Inferior parietal cortex (tissue), 1 donor: ENCODE results near the gene PSTK.

Experiments used
- DNase-seq: peaks from one replicate; pipeline ENCODE4 v3.0.0-alpha.2; 2016; ENCODE audit errors: extremely low spot score

Gene PSTK, protein sequence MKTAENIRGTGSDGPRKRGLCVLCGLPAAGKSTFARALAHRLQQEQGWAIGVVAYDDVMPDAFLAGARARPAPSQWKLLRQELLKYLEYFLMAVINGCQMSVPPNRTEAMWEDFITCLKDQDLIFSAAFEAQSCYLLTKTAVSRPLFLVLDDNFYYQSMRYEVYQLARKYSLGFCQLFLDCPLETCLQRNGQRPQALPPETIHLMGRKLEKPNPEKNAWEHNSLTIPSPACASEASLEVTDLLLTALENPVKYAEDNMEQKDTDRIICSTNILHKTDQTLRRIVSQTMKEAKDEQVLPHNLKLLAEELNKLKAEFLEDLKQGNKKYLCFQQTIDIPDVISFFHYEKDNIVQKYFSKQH

DNA sequence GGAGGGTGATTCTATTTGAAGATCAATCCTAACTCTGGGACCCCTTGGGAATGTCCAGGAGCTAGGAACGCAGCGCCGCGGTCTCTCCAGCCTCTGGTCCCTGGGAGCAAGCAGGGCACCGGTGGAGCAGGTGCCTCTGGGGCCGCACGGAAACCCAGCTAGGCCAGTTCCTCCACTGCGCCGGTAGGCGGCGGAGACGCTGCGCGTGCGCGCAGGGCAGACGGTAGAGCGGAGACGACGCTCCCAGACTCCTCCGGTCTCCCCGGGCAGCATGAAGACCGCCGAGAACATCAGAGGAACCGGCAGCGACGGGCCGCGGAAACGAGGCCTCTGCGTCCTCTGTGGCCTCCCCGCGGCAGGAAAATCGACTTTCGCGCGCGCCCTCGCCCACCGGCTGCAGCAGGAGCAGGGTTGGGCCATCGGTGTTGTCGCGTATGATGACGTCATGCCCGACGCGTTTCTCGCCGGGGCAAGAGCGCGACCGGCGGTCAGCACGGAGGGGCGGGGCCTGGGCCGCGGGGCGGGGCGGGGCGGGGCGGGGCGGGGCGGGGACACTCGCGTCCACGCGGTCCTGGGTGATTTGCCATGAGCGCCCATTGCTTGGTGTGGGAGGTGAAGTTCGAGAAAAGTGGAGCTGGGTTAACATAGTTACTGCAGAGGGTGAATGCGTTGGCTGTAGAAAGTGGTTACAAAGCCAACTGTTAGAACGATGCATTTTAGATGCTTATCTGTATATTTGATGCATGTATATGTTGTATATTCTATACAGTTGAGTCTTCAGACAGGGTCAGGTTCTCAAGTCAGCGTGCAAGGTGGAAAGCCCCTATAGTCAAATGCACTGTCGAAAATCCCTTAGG, at the start of gene PSTK:
PSTK (plus strand) TSS at position 193 of the 857 bp plus-strand sequence; CDS start at position 272, 79 bp downstream.
- peak; percentile 90 for DNase-seq

DNA sequence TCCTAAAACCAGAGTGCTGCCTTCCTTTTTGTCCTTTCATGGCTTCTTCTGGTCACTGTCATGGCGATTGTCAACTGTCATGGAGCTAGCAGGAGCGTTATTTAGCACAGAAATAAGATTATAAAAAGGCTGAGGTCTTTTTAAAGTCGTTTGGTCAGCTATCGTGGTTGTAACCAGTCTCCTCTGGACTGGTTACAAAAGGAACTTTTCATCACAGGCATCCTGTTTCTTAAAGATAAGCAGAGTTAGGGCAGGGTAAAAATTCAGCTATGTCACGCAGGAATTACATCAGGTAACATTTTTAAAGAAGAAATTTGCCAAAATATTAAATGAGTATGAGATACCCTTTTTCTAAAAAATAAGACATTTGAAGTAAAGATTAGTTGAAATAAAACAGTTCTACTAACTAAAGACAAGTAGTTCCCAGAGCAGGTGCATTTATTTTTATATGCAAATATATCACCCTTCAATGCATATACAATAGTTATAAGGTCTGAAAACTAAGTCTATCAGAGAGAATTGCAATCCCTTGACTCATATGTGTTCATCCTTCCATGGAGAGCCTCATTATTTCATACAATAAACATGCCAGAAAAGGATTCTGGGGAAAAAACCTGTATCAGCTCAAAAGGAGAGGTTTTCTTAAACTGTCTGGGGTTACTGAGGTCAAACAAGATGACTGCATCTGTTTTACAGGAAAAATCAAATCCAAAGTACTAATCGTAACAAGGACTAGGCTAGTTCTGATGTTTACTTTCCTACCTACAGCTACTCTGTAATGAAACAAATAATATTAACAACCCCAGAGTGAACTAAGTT, 48.9 kb upstream of the PSTK start:
- no peak for DNase-seq

DNA sequence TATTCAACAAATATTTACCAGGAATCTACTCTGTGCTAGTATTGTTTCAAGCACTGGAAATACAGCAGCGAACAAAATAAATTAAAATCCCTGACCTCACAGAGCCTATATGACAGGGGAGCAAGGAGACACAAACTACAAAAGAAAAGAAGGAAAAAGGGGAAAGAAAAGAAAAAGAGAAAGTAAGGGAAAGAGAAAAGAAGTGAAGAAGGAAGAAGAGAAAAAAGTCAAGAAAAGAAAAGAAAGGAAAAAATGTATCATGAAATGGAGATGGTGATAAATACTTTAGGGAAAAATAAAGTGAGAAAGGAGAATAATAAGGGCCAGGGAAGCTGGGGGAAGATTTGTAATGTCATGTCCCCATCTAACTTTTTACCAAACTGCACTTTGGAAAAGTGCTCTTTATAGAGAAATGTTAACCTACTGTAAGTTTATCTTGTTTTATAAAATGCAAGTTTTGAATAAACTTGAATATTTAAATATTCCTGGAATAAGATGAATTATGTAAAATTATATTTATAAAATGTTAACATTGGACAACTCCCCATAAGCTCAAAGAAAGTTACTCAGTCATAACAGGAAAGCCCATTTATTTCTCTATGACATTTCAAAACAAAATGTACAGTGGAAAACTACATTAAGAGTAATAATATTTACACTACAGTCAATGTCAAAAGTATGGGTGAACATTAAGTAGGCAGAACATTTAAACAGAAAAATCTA, 40.9 kb upstream of the PSTK start:
- DNase-seq: no peak

DNA sequence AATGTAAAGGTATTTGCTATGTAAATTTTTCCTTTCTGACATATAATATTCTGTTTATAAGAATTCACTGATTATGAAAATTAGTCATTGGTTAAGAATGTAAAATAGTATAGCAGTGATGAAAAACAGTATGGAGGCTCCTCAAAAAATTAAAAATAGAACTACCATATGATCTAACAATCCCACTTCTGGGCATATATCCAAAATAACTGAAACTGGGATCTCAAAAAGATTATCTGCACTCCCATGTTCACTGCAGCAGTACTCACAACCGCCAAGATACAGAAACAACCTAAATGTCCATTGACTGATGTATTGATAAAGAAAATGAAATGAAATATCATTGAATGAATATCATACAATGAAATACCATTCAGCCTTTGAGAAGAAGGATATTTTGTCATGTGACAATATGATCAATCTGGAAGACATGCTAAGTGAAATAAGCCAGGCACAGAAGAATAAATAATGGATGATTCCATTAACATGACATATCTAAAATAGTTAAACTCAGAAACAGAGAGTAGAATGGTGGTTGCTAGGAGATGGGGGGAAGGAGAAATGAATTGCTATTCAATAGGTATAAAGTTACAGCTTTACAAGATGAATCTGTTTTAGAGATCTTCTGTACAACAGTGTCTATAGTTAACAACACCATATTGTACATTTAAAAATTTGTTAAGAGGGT, 40.2 kb upstream of the PSTK start:
- DNase-seq: no peak

DNA sequence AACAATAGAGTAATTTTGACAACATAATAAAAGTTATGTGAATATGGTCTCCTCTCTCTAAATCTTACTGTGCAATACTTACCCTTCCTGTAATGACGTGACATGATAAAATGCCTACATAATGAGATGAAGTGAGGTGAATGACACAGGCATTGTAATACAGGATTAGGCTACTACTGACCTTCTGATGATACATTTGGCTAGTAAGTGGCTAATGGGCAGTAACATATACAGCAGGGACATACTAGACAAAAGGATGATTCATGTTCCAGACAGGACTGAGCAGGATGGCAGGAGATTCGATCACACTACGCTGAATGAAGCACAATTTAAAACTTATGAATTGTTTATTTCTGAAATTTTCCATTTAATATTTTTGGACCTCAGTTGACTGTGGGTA, 30.9 kb upstream of the PSTK start:
- no peak for DNase-seq

DNA sequence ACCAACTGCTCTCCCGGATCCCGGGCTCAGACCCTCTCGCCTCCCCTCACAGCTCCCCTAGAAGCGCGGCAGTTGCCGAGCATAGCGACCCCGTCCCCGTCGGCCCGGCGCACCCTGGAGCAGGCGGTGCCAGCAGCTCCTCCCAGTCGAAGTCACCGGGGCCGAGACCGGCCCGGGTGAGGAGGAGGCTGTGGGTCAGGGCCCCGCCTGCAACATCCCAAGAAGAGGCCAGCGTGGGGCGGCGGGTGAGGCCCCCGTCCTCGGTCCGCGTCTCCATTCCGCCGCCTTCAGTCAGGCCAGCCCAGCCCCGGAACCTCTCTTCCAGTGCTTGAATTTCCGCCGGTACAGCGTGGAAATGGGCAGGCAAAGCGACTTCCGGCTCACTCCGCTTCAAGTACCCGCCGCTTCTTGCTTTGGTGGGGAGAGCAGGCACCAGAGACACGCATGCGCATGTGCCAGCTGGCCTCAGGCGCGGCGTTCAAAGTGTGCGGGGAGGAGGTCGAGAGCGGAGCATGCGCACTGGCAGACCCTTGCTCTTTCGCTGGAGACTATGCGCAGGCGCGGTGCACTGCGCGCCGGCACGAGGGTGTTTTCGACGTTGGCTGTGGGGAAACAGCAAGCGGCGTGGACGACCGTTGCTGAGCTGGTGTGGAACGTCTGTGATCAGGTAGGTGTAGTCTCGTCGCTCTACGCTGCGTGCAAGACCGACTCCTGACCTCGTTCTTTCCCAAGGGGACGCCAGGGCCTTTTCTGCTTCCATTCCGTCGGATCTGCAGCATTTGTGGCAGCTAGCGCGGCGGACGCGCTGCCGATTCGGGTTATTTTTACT, 26.1 kb upstream of the PSTK start, which contains the start of gene C10orf88:
C10orf88 (minus strand) TSS at position 326 of the 829 bp plus-strand sequence; CDS start at position 277, 49 bp downstream.
- DNase-seq: peak; percentile 97

DNA sequence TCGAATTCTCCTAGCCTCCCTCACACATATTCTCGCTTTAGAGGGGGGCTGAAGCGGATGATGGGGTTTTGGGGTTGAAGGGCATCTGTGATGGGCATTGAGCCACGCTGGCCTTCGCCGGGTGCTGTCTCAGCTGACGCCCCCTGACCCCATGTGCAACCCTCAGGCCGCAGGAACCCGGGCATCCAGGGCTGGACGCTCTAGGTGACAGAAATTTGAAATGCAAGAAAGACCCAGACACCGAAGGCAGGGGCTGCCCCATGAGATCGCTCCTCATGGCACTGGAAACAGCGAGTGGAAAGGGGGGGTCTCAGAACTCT, 25.5 kb upstream of the PSTK start:
- no peak for DNase-seq

DNA sequence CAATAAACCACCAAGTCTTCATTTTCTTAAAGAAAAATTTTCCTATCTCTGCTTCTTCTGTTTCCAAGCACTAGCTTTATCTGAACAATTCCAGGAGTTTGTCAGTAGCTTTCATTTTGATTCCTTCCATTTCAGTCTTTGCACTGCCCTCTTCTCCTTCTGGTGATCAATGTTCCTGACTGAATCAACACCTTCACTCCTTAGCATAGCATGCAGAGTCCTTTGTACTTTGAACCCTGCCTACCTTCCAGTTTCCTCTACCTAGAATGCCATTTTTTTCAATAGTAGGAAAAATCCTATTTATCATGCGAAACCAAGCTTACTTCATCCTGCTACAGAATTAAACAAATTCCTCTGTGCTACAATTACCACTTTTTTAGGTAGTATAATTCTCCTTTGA, 24.3 kb upstream of the PSTK start:
- no peak for DNase-seq

DNA sequence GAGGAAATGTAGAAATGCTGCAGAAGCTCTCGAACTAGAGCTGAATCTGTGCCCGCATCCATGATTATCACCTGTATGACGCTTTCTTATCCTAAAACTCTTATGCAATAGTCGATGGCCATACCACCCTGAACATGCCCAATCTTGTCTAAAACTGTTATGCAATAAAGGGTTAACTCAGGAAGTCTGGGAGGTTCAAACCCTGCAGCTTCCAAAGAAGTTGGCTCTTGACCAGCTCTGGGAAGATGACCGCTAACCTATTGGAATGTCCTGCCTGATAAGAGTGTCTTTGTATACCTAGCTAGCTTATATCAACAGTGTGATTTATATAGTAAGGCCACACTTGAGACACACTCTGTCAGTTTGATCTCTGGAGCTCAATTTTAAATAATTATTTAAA, 22.7 kb upstream of the PSTK start:
- DNase-seq: no peak

DNA sequence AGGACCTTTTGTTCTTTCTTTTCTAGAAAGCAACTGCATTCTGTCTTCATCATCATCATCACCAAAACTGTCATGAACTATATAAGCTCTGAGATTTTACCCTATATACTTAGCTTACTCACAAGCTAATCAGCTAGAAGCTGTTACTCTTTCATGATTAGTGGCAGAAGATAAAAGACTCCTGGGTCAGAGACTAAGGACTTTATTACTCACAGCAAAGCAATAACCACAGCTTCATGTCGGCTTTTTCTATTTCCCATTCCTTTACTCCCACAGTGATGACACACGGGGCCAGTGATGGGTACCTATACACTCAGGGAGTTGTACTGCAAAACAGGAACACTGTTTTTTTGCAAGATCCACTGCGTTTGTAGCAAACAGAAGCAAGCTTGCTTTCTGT, 17.8 kb upstream of the PSTK start:
- no peak for DNase-seq

DNA sequence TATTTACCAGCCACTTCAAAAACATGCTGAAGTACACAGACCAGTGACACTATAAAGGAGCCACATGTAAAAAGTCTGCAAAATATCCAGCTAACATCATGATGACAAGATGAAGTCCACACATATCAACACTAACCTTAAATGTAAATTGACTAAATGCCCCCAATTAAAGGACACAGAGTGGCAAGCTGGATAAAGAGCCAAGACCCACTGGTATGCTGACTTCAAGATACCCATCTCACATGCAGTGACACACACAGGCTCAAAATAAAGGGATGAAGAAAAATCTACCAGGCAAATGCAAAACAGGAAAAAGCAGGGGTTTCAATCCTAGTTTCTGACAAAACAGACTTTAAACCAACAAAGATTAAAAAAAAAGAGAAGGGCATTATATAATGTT, 13.3 kb upstream of the PSTK start:
- DNase-seq: no peak

DNA sequence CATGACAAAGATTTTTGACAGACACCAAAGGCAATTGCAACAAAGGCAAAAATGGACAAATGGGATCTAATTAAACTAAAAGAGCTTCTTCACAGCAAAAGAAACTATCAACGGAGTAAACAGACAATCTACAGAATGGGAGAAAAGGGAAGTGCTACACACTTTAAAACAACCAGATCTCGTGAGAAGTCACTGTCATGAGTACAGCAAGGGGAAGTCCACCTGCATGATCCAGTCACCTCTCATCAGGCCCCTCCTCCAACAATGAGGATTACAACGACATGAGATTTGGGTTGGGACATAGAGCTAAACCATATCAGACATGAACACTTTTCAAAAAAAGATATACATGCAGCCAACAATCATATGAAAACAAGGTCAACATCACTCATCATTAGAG, 11.5 kb upstream of the PSTK start:
- DNase-seq: no peak

DNA sequence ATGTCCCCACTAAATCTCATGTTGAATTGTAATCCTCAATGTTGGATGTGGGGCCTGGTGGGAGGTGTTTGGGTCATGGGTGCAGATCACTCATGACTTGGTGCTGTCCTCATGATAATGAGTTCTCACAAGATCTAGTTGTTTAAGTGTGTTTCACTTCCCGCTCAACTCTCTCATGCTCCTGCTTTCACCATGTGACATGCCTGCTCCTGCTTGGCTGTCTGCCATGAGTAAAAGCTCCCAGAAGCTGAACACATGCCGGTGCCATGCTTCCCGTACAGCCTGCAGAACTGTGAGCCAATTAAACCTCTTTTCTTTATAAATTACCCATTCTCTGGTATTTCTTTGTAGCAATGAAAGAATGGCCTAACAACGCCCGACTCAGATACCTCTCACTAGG, 6.2 kb upstream of the PSTK start:
- no peak for DNase-seq

DNA sequence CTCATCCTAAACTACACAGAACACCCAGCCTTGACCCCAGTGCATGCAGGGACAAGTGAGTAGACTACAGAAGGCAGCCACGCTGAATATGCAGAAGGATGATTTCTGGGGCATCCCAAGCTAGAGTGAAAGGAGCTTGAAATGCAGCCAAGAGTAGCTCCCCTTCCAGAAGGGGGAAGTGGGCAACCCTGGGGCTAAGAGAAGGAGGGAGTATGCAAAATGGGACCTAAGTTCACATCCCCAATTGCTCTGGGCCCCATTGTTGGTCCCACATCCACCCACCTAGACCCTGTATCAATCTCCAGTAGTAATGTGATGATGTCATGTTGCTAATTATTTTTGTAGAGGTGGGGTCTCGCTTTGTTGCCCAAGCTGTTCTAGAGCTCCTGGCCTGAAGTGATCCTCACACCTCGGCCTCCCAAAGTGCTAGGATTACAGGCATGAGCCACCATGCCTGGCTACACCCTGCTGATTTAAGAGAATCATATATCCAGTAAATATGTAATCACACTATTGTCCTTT, 5.6 kb upstream of the PSTK start:
- no peak for DNase-seq

DNA sequence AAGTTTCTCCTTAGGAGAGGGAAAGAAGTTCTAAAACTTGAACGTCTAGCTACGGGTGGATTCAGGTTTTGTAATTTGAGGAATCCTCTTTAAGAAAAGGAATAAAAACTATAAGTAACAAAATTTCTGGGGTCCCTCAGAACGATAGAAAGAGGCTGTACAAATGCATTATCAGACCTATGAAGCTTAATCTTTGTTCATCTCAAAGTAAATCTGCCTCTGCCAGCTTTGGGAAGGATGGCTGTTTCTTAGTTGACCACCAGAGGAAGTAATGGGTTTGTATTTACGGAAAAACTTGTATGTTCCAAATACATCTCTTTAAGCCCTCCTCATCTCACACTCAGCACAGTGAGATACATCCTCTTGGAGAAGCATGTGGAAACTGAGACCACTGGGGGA, 864 bp downstream of the PSTK start:
- no peak for DNase-seq

DNA sequence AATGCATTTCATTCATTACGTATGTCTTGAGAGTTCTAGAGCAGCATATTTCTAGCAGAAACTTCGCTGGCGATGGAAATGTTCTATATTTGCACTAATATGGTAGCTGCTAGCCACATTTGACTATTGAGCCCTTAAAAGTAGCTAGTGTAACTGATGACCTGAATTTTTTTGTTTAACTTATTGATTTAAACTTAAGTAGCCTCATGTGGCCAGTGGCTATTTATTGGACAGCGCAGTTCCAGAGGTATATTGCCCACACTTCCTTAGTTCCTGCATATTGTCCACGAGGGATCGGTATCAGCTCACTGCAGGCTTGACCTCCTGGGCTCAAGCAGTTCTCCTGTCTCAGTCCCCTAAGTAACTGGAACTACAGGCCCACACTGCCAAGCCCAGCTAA, 3.7 kb downstream of the PSTK start:
- DNase-seq: no peak

DNA sequence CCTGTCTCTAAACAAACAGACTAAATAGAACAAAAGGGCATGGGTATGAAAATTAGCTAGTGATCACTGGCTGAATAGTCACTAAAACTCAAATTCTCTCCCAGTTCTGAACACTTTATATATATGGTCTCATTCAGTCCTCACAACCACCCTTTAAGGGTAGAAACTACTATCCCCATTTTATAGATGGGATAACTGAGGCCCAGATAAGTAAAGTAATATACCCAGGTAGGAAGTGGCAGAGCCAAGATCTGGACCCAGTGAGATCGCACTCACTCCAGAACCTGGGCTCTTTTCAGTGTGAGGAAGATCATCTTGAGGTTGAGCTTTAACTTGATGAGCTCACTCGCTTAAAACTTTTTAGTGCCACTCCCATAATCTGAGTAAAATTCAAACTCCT, 4.5 kb downstream of the PSTK start:
- DNase-seq: no peak

DNA sequence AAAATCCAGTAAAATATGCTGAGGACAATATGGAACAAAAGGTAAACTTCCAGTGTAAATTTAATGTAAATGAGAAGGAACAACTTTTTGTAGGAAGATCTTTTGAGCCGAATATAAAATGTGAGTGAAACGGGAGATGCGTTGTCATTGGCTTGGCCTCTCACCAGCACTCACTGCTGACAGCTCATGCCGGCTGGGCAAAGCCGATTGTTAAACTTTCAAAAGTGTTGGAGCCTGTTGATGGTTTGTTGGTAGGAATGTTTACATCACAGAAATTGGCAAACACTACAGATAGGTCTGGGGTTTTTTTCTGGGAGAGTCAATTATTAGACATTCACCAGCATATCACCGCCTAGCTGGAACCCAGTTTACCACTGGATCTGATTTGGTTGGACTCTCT, 6.1 kb downstream of the PSTK start:
- no peak for DNase-seq

DNA sequence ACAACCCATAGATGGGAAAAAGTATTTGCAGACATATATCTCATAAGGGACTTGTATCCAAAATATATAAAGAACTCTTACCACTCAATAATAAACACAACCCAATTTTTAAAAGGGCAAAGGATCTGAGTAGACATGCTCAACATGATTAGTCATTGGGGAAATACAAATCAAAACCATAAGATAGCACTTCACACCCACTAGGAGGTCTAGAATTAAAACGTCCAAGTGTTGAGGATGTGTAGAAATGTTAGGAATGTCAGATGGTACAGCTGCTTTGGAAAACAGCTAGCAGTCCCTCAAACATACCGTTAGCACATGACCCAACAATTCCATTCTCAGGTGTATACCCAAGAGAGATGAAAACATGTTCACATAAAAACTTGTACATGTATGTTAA, 8.3 kb downstream of the PSTK start:
- DNase-seq: no peak

DNA sequence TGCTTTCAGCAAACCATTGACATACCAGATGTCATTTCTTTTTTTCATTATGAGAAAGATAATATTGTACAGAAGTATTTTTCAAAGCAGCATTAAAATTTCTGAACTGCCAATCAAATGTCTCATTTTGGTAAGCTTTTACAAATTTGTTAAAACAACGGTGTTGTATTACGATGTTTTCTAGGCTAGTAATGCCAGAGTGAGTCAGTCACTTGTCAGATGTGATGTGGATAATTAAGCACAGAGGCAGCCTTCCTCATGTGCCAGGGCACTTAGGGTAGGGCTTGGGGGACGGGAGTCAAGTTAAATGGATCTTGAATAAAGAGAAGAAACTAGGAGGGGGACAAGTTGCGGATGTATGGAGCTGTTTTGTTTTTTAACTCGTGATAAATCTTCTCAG, 10.1 kb downstream of the PSTK start:
- DNase-seq: no peak
